RKO (cell line): ENCODE data around the gene OR51D1.

Experiments
- DNase-seq: peaks from one replicate; pipeline ENCODE4 v3.0.0-alpha.2; 2016; ENCODE audit warnings: low spot score

The OR51D1 gene, protein sequence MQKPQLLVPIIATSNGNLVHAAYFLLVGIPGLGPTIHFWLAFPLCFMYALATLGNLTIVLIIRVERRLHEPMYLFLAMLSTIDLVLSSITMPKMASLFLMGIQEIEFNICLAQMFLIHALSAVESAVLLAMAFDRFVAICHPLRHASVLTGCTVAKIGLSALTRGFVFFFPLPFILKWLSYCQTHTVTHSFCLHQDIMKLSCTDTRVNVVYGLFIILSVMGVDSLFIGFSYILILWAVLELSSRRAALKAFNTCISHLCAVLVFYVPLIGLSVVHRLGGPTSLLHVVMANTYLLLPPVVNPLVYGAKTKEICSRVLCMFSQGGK

GRCh38 chr11:4636962-4637661 is at the start of gene OR51D1:
OR51D1 (plus strand) TSS chr11:4637477; CDS start chr11:4639791, 2,314 bp downstream.
- peak; percentile 58 for DNase-seq

- no peak for DNase-seq
Observed at GRCh38 chr11:4589017-4589416, 48.3 kb upstream of the OR51D1 start.

DNA sequence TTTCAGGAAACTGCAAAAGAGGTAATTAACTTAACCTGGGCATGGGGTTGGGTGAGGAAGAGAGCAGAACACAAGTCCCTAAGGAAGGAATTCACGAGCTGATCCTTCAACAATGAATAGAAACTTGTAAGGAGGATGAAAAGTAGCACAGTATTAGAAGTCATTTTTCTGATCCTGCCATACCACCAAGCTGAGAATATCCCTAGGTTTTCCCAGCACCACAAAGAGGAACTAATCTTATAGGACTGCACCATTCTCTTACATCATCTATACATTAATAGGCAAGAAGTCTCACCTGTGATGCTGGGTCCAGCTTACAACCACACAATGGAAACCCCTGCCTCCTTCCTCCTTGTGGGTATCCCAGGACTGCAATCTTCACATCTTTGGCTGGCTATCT is 43.5 kb upstream of the OR51D1 start, which contains the start of gene OR52I1:
Gene OR52I1 (plus strand): TSS at position 301 of the 400 bp plus-strand sequence. CDS start 0 bp downstream, at position 301.
- no peak for DNase-seq

GRCh38 chr11:4605057-4605456 is 32.2 kb upstream of the OR51D1 start:
- DNase-seq, result no peak

GRCh38 chr11:4606231-4607015 is 30.9 kb upstream of the OR51D1 start:
- DNase-seq, result no peak

GRCh38 chr11:4607096-4607495 is 30.2 kb upstream of the OR51D1 start:
- peak; percentile 14 for DNase-seq

DNA sequence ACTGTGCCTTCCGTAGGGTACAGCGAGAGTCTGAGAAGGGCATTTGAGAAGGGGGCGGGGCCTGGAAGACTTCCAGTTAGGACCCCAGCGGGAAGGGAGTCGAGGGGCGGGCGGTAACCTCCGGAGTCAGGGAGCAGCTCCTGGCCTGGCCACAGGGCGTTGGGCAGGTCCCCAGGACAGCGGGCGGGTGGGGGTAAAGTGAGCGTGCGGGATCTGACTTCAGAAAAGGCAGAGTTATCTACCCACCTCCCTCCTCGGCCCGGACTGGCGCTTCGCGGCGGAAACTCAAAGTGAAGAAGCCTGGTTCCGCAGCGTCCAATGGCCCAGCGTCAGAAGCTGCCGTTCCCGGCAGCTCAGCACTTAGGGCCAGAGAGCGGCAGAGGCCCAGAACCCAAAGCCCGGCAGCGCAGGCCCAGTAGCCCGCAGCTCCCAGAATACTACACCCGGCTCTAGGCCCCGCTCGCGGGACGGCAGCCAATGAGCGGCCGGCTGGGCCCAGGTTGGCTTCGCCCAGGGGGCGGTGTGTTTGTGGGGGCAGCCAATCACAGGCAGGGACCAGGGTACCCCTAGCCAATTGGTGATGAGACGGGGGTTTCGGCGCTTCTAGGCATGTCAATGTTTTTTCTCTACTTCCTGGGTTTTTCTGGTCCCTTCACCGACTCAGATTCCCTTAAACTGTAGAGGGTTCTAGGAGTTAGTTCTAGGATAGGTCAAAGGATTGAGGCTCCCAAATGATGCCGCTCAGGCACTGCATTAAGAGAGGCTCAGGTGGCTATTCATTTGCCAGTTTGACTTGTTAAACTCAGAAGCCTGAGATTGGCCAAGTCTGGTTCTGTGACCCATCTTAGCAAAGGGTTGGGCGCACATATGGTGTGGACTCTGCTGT is 29.3 kb upstream of the OR51D1 start, which contains the start of gene TRIM68:
Gene TRIM68 (minus strand): TSS at position 451 of the 886 bp plus-strand sequence. CDS start 2,727 bp downstream, outside the sequence.
- peak; percentile 87 for DNase-seq

GRCh38 chr11:4610258-4610935 is 26.9 kb upstream of the OR51D1 start:
- DNase-seq, result no peak

- DNase-seq, result no peak
Observed at GRCh38 chr11:4611986-4612385, 25.3 kb upstream of the OR51D1 start.

GRCh38 chr11:4615856-4616444 is 21.3 kb upstream of the OR51D1 start:
- no peak for DNase-seq

- no peak for DNase-seq
Observed at GRCh38 chr11:4619514-4619913, 17.8 kb upstream of the OR51D1 start.

DNA sequence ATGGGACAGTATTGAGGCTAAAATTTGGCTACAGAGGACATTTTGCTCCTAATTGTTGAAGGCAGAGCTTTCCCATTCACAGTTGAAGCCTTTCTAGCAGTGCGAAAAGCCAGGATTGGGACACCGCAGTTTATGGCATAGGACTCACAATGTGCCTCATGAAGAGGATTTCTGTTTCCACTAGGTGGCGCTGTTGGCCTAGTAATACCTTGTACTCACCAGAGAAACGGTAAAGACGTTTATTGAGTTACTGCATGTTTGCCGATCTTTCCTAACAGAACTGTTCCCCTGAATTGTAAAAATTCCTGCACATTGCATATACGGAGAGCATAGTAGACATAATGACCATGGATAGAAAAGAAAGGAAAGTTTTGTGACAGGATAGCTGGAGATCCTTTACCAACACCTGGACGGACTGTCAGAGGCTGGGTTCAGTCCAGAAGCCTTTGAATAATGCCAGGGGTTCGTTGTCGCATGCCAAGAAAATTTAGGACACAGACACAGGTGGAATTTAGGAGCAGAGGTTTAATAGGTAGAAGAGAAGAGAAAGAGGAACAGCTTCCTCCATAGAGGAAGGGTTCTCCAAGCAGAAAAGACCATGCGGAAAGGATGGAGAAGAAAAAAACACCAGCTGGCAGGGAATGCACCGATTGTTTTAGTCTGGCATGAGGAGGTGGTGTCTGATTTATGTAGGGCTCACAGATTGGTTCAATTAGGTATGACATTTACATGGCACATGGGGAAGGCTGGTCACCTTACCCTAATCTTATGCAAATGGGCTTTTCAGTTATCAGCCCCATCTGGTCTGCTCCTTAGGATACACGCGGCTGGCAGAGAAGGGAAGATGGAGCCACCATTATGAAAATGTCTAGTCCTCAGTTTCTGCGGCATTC is 10.8 kb upstream of the OR51D1 start:
- peak; percentile 74 for DNase-seq

DNA sequence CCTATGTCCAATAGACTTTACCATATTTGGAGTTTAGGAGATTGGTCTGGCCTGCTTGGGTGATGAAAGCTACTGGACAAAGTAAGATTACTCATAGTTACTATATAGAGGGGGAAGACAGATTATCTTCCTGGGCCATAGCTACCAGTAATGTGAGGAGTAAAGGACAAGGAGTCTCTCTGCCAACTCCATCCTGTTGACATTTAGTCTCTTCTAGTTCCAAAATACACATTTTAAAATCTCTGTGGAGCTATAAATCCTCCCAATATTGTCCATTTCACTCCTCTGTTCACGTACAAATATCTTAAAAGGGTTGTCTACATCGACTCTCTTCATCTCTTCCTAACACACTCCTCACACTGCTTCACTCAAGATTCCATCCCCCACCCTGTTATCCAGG is 1.1 kb upstream of the OR51D1 start:
- DNase-seq, result no peak

GRCh38 chr11:4637662-4638047 is 378 bp downstream of the OR51D1 start:
- DNase-seq, result no peak

- DNase-seq, result no peak
Observed at GRCh38 chr11:4639931-4640330, 2.7 kb downstream of the OR51D1 start.

DNA sequence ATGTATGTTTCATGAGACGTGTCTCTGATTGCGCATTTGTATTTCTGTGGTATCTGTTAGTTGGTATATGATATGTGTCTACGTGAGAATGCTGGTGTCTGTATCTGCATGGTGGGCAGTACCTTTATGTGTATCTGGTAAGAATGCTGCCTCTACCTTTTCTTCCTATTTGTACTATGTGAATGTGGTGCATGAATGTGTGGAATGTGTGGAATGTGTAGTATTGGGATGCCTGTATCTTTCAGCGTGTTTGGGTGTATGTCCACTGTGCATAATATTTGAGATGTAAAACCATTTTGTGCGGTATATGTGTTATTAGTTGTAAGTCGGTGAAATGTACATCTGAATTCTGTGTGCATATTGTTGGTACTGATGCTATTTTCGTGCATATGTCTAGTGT is 4.2 kb downstream of the OR51D1 start:
- DNase-seq, result no peak

DNA sequence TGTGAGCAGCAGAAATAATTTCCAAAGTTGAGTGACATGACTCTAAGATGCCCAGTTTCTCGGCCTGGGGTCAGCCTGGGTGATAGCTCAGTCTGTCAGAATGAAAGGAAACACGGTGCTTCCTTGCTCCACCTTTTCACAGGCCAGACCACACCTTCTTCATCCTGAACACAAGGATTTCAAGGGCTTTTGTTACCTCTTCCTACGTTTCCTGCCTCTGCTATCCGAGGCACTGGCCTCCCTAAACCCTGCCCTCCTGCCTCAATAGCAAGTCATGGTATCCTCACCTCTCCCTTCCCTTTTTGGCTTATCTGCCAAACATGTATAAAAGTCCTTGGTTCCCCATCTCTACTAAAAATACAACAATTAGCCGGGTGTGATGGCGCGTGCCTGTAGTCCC is 4.8 kb downstream of the OR51D1 start:
- DNase-seq, result no peak

DNA sequence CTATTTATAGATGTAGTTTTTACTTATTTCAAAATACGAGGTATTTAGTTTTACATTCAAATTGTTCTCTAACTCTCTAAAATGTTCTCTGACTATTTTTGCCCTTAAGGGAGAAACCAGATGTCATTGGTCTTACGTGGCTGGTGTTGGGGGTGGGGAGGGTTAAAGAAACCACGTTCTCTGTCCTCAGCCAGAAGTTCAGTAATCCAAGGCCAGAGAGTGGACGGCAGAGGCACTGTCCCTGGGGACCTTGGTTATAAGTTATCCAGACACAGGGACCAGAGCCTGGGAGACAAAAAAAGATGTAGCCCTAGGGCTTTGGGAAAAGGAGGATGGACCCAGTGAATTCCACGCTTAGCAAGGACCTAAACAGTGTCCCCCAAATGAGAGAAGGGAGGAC is 5.8 kb downstream of the OR51D1 start:
- DNase-seq, result no peak

DNA sequence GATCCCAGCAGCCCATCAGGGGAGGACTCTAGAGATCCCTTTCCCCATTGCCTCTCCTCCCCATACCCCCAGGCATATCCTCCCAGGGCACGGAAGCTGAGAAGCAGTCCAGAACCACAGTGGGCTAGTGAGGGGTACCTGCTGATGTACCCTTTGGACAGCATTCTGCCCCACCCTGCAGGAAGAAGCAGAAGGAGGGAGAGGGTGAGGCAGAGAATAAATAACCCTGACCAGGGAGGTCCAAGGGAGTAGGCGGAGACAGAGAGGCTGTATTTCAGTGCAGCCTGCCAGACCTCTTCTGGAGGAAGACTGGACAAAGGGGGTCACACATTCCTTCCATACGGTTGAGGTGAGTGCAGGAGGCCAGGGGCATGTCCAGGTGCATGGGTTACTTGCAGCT is 6.4 kb downstream of the OR51D1 start, which contains the start of gene OR51E1:
Gene OR51E1 (plus strand): TSS at position 301 of the 400 bp plus-strand sequence. CDS start 8,545 bp downstream, outside the sequence.
- DNase-seq, result no peak
